Kidney (tissue), 14 donors: Measurements from ENCODE around the gene ZBTB1. TPM values are rescaled to one million over a fixed set of nuclear protein-coding genes. Genes with fewer than 3 reads are reported as not detected.

ENCODE experiments used
- DNase-seq, 5 donors: peaks; one replicate each; pipeline ENCODE4 v3.0.0-alpha.2; 2013 to 2020
- FAIRE-seq: peaks from 2 replicates; lab custom pipeline; 2012; peaks lifted over from hg19 to GRCh38; lab: Jason Lieb, UNC
- H3K27ac ChIP-seq, 2 donors: one replicate each; pipeline ENCODE4 v1.7.0; 2013; ENCODE audit warnings: low read depth in 2 of 2, low read length in 2 of 2, inconsistent platforms in 1 of 2
- H3K27me3 ChIP-seq: one replicate; pipeline ENCODE4 v1.7.1; 2013; ENCODE audit warnings: low read length, inconsistent platforms; ENCODE audit not compliant: control insufficient read depth, insufficient read depth
- H3K36me3 ChIP-seq, 3 donors: one replicate each; pipeline versions ENCODE4 v1.7.0 to v1.7.1; 2013; ENCODE audit warnings: low read length in 3 of 3, control low read depth in 1 of 3, inconsistent platforms in 1 of 3; ENCODE audit not compliant: insufficient read depth in 3 of 3, control insufficient read depth in 2 of 3
- H3K4me1 ChIP-seq, 3 donors: one replicate each; pipeline versions ENCODE4 v1.7.0 to v1.7.1; 2013; ENCODE audit warnings: low read length in 3 of 3, inconsistent platforms in 1 of 3, low read depth in 1 of 3; ENCODE audit not compliant: control insufficient read depth in 2 of 3, insufficient read depth in 2 of 3
- H3K4me3 ChIP-seq, 3 donors: one replicate each; pipeline versions ENCODE4 v1.7.0 to v1.8.1; 2013; ENCODE audit warnings: low read length in 3 of 3, control low read depth in 1 of 3, inconsistent platforms in 1 of 3
- H3K9ac ChIP-seq, 3 donors: one replicate each; pipeline versions ENCODE4 v1.7.0 to v1.7.1; 2013; ENCODE audit warnings: low read length in 3 of 3, control low read depth in 1 of 3, inconsistent platforms in 1 of 3
- H3K9me3 ChIP-seq, 3 donors: one replicate each; pipeline versions ENCODE4 v1.7.0 to v1.7.1; 2013; ENCODE audit warnings: low read length in 3 of 3, control low read depth in 1 of 3, inconsistent platforms in 1 of 3; ENCODE audit not compliant: control insufficient read depth in 2 of 3, insufficient read depth in 1 of 3
- CTCF ChIP-seq: IDR thresholded peaks from 3 replicates; pipeline ENCODE4 v1.5.1; 2012; ENCODE audit warnings: mild to moderate bottlenecking, moderate library complexity, borderline replicate concordance; ENCODE audit not compliant: insufficient read depth; ENCODE audit errors: extremely low read depth
- intact Hi-C: fragments of 100-400 bp; cut with DNase I; formaldehyde crosslinking; loops from one replicate; pipeline ENCODE4 v1.11.1; 2022
- polyA plus RNA-seq: library from polyadenylated mRNA; stranded (reverse); fragments of 350-450 nt; fragmentation: Illumina TruSeq; extraction: RNeasy Lipid Tissue Mini Kit (QIAGEN cat#74804); gene quantifications from one replicate; pipeline ENCODE4 v1.2.3, GENCODE V29; 2014; ENCODE audit warnings: low read depth, low replicate concordance; ENCODE audit not compliant: insufficient read depth
- total RNA-seq: library from RNA; stranded (reverse); fragmentation: NEBNext Ultra II Directional; extraction: Animal tissue kit (Norgen Biotek cat#: 25700); gene quantifications from one replicate; pipeline ENCODE4 v1.2.1, GENCODE V29; 2021
- donor health status: control.
- donor health status: control.
- donor health status: control.
- donor health status: control.
- donor health status: control.
- donor health status: DM: yes; HTN: yes; CAD: no.
- donor health status: Normal renal cell carcinoma (clear cell type).

Gene ZBTB1
- total and polyA plus RNA-seq, 2 donors from 2014 or later, result 13.3 to 46.8 TPM

- Histone ChIP-seq H3K27me3 (no peaks in the 10 kb centered on the region), H3K4me3 (no peak overlapping the region), H3K4me1 (peaks cover 0 to 10% (median 4%) of the 10 kb centered on the region in 3 donors), H3K9me3 (no peaks in the 10 kb centered on the region), H3K27ac (no peak overlapping the region), H3K9ac (no peak overlapping the region), H3K36me3 (no peaks in the 10 kb centered on the region)
- no peak for DNase-seq
- intact Hi-C loops, result no loop called here
- TF ChIP-seq CTCF, result no peak
- FAIRE-seq, result no peak
These were observed 7.8 kb upstream of the ZBTB1 start for GRCh38 chr14:64496764-64497163.

- Histone ChIP-seq H3K4me1 (peaks cover 2 to 21% (median 13%) of the 10 kb centered on the region in 3 donors), H3K4me3 (no peak overlapping the region), H3K36me3 (no peaks in the 10 kb centered on the region), H3K9ac (no peak overlapping the region), H3K27ac (no peak overlapping the region), H3K9me3 (no peaks in the 10 kb centered on the region), H3K27me3 (no peaks in the 10 kb centered on the region)
- TF ChIP-seq CTCF, result no peak
- DNase-seq (no peak), FAIRE-seq (no peak)
- intact Hi-C loops, result no loop called here
These were observed 4.5 kb upstream of the ZBTB1 start for GRCh38 chr14:64500088-64500487.

DNA sequence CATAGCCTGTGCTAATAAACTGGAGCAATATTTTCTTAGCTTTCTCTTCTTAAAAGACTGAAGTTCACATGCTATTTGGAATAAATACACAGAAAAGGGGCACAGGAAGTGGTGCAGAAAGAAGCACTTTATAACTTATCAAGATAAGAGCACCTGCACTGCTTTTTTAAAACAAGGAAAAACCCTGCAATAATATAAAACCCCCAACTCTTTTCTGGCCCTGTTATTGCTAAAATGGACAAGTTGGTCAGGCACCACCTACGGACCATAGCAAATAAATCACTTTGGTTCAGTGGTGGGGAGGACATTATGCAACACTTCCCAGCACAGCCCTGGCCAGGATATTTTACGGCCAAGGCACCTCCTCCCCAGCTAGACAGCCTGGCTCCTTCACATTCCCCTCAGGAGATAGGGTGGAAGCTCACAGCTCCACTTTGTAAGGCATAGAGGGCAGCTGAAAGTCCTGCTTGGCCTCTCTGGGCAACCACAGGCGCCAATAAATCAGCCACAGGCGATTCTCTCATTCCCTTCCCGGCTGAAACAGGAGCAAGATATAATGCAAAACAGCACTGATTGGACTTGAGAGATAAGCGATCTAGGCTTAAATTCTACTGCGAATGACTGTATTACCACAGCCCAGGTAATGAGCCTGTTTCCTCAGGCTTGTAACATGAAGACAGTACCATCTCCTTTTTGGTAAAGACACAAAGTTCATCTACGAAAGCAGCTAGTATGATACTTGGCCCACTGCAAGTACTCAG is 3.0 kb upstream of the ZBTB1 start:
- FAIRE-seq, result no peak
- no peak for TF ChIP-seq CTCF
- Histone ChIP-seq H3K27me3 (no peaks in the 10 kb centered on the region), H3K9ac (peak overlapping the region in 2 of 3 donors; percentile 51 to 94), H3K4me1 (peaks cover 2 to 21% (median 13%) of the 10 kb centered on the region in 3 donors), H3K36me3 (no peaks in the 10 kb centered on the region), H3K9me3 (no peaks in the 10 kb centered on the region), H3K27ac (peak overlapping the region; percentile 63 to 100), H3K4me3 (peak overlapping the region; percentile 0 to 84 (median 44))
- intact Hi-C loops, result no loop called here
- peak; percentile 74 to 84 (median 79) for DNase-seq
